H9 (cell line): Measurements from ENCODE around the gene MARCHF10. TPM values are rescaled to one million over a fixed set of nuclear protein-coding genes. Genes with fewer than 3 reads are reported as not detected.

Experiments
- DNase-seq: peaks from one replicate; pipeline ENCODE4 v3.0.0-alpha.2; 2017
- H2AFZ ChIP-seq: one replicate; pipeline ENCODE4 v1.6.1; 2013; ENCODE audit warnings: mild to moderate bottlenecking, low read length, control low read depth, moderate library complexity
- H2AK5ac ChIP-seq: 2 replicates; pipeline ENCODE4 v1.6.1; 2013; ENCODE audit warnings: low read length, control low read depth, mixed read lengths; ENCODE audit not compliant: insufficient read length
- H2BK120ac ChIP-seq: one replicate; pipeline ENCODE4 v1.6.1; 2013; ENCODE audit warnings: low read depth, mild to moderate bottlenecking, low read length, control low read depth, inconsistent platforms; ENCODE audit not compliant: poor library complexity, severe bottlenecking
- H2BK12ac ChIP-seq: 2 replicates; pipeline ENCODE4 v1.6.1; 2013; ENCODE audit warnings: low read length, control low read depth, mixed read lengths, low read depth; ENCODE audit not compliant: insufficient read length
- H2BK15ac ChIP-seq: 2 replicates; pipeline ENCODE4 v1.6.1; 2013; ENCODE audit warnings: low read depth, low read length, control low read depth
- H2BK20ac ChIP-seq: one replicate; pipeline ENCODE4 v1.6.1; 2013; ENCODE audit warnings: low read depth, mild to moderate bottlenecking, low read length, control low read depth, inconsistent platforms; ENCODE audit not compliant: poor library complexity, severe bottlenecking
- H2BK5ac ChIP-seq: 2 replicates; pipeline ENCODE4 v1.6.1; 2013; ENCODE audit warnings: low read length, control low read depth, mixed read lengths; ENCODE audit not compliant: insufficient read length
- H3K14ac ChIP-seq: 2 replicates; pipeline ENCODE4 v1.6.1; 2013; ENCODE audit warnings: low read length, control low read depth; ENCODE audit not compliant: insufficient read depth
- H3K18ac ChIP-seq: 2 replicates; pipeline ENCODE4 v1.6.1; 2013; ENCODE audit warnings: low read depth, mild to moderate bottlenecking, mixed read lengths, low read length, control low read depth; ENCODE audit not compliant: insufficient read length
- H3K23ac ChIP-seq: 2 replicates; pipeline ENCODE4 v1.6.1; 2013; ENCODE audit warnings: low read length, control low read depth, mixed read lengths, low read depth; ENCODE audit not compliant: insufficient read length
- H3K23me2 ChIP-seq: 2 replicates; pipeline ENCODE4 v1.6.1; 2013; ENCODE audit warnings: low read depth, mild to moderate bottlenecking, mixed read lengths, low read length, control low read depth; ENCODE audit not compliant: insufficient read length, poor library complexity, severe bottlenecking
- H3K27ac ChIP-seq: 2 replicates; pipeline ENCODE4 v1.5.1; 2013; ENCODE audit warnings: low read length, control low read depth, mixed read lengths, low read depth; ENCODE audit not compliant: insufficient read length
- H3K27me3 ChIP-seq: 2 replicates; pipeline ENCODE4 v1.6.1; 2013; ENCODE audit warnings: low read length, control low read depth, inconsistent platforms; ENCODE audit not compliant: insufficient read depth
- H3K4ac ChIP-seq: 2 replicates; pipeline ENCODE4 v1.6.1; 2013; ENCODE audit warnings: low read depth, mild to moderate bottlenecking, control low read depth, inconsistent platforms, low read length, moderate library complexity
- H3K4me1 ChIP-seq: 2 replicates; pipeline ENCODE4 v1.6.1; 2013; ENCODE audit warnings: low read length, control low read depth, inconsistent platforms; ENCODE audit not compliant: insufficient read depth
- H3K4me2 ChIP-seq: 2 replicates; pipeline ENCODE4 v1.6.1; 2013; ENCODE audit warnings: low read length, control low read depth, mixed read lengths; ENCODE audit not compliant: insufficient read length, insufficient read depth
- H3K56ac ChIP-seq: 2 replicates; pipeline ENCODE4 v1.6.1; 2013; ENCODE audit warnings: low read depth, mild to moderate bottlenecking, mixed read lengths, low read length, control low read depth; ENCODE audit not compliant: insufficient read length
- H3K79me1 ChIP-seq: 2 replicates; pipeline ENCODE4 v1.6.1; 2013; ENCODE audit warnings: low read depth, mild to moderate bottlenecking, moderate library complexity, low read length, control low read depth, inconsistent platforms; ENCODE audit not compliant: insufficient read depth, poor library complexity, severe bottlenecking
- H3K79me2 ChIP-seq: 2 replicates; pipeline ENCODE4 v1.6.1; 2013; ENCODE audit warnings: low read length, control low read depth, inconsistent platforms; ENCODE audit not compliant: insufficient read depth
- H3K9ac ChIP-seq: 2 replicates; pipeline ENCODE4 v1.6.1; 2013; ENCODE audit warnings: low read length, control low read depth, mixed read lengths; ENCODE audit not compliant: insufficient read length; ENCODE audit errors: extremely low read depth
- H3K9me3 ChIP-seq: one replicate; pipeline ENCODE4 v1.6.1; 2013; ENCODE audit warnings: low read depth, low read length, inconsistent platforms; ENCODE audit not compliant: control insufficient read depth
- H3T11ph ChIP-seq: one replicate; pipeline ENCODE4 v1.6.1; 2013; ENCODE audit warnings: mild to moderate bottlenecking, low read length, control low read depth, inconsistent platforms
- H4K20me1 ChIP-seq: one replicate; pipeline ENCODE4 v1.6.1; 2013; ENCODE audit not compliant: control insufficient read depth, insufficient read length, insufficient read depth
- H4K5ac ChIP-seq: 2 replicates; pipeline ENCODE4 v1.6.1; 2013; ENCODE audit warnings: low read depth, mild to moderate bottlenecking, mixed read lengths, low read length, control low read depth; ENCODE audit not compliant: insufficient read length
- H4K8ac ChIP-seq: replicated peaks from 2 replicates; pipeline ENCODE4 v1.6.1; 2013; ENCODE audit warnings: low read length, control low read depth, mixed read lengths, low read depth; ENCODE audit not compliant: insufficient read length
- H4K91ac ChIP-seq: 2 replicates; pipeline ENCODE4 v1.6.1; 2013; ENCODE audit warnings: low read depth, mild to moderate bottlenecking, moderate library complexity, mixed read lengths, low read length, control low read depth; ENCODE audit not compliant: insufficient read length
- H3K27ac Mint-ChIP-seq, 3 experiments: 2 replicates in 2 of 3; 3 replicates in 1 of 3; pipeline ENCODE4 v1.8.0; 2020 to 2021; ENCODE audit warnings: mixed read lengths in 3 of 3, mild to moderate bottlenecking in 1 of 3, moderate library complexity in 1 of 3
- H3K27me3 Mint-ChIP-seq: 2 replicates; pipeline ENCODE4 v1.8.0; 2021; ENCODE audit warnings: low read depth, mild to moderate bottlenecking, moderate library complexity, mixed read lengths
- H3K36me3 Mint-ChIP-seq, 3 experiments: 2 replicates in 2 of 3; 3 replicates in 1 of 3; pipeline ENCODE4 v1.8.0; 2020 to 2021; ENCODE audit warnings: low read depth in 3 of 3, mixed read lengths in 3 of 3; ENCODE audit not compliant: insufficient read depth in 1 of 3
- H3K4me1 Mint-ChIP-seq, 2 experiments: 2 replicates each; pipeline ENCODE4 v1.8.0; 2020; ENCODE audit warnings: mixed read lengths in 2 of 2
- H3K4me3 Mint-ChIP-seq, 2 experiments: 2 replicates in 1 of 2; 3 replicates in 1 of 2; pipeline ENCODE4 v1.8.0; 2020 to 2021; ENCODE audit warnings: mild to moderate bottlenecking in 2 of 2, mixed read lengths in 2 of 2, moderate library complexity in 1 of 2
- H3K9me3 Mint-ChIP-seq, 2 experiments: 2 replicates in 1 of 2; 3 replicates in 1 of 2; pipeline ENCODE4 v1.8.0; 2020; ENCODE audit warnings: mild to moderate bottlenecking in 2 of 2, mixed read lengths in 2 of 2, moderate library complexity in 1 of 2
- CTCF ChIP-seq: fragments of 200-600 bp; sonication (generic); conservative IDR thresholded peaks from 3 replicates; pipeline ENCODE4 v1.8.0; 2021; ENCODE audit warnings: antibody characterized with exemption, mild to moderate bottlenecking
- WGBS: extraction: QIAGEN DNeasy Blood & Tissue Kit; methylation state at CpG from one replicate; pipeline ENCODE4 v1.1.7; 2013; ENCODE audit warnings: missing lambda C conversion rate, low lambda C conversion rate, mixed read lengths; ENCODE audit not compliant: insufficient read length; ENCODE audit errors: extremely low coverage; 5-methylcytosine and 5-hydroxymethylcytosine counted together
- total RNA-seq: library from RNA; stranded (reverse); gene quantifications from 2 replicates; pipeline ENCODE4 v1.2.1, GENCODE V29; 2021

Gene MARCHF10
- total RNA-seq, 1 experiment from 2014 or later: not detected

- Histone ChIP-seq H3K23ac (no peak overlapping the region), H2BK15ac (no peak overlapping the region), H2AFZ (no peak overlapping the region), H2AK5ac (no peak overlapping the region), H2BK12ac (no peak overlapping the region), H3K4me2 (no peak overlapping the region), H3K27ac (no peak overlapping the region), H3K79me1 (no peaks in the 10 kb centered on the region), H4K8ac (no peak overlapping the region), H2BK5ac (no peak overlapping the region), H4K5ac (no peak overlapping the region), H3K14ac (no peak overlapping the region), H3T11ph (no peak overlapping the region), H3K56ac (no peak overlapping the region), H3K9ac (no peak overlapping the region), H4K20me1 (no peaks in the 10 kb centered on the region), H3K18ac (no peak overlapping the region), H3K9me3 (no peaks in the 10 kb centered on the region), H2BK20ac (no peak overlapping the region), H3K23me2 (peaks cover 3% of the 10 kb centered on the region), H4K91ac (no peak overlapping the region), H3K27me3 (no peaks in the 10 kb centered on the region), H3K79me2 (no peaks in the 10 kb centered on the region), H3K4ac (no peak overlapping the region), H3K4me1 (no peaks in the 10 kb centered on the region), H2BK120ac (no peak overlapping the region)
- H3K27ac Mint-ChIP-seq: no peak overlapping the region
- no peak for DNase-seq
- WGBS: no CpG with 5 or more reads among the region's 3 CpGs
- peaks cover 6% of the 10 kb centered on the region for H3K27me3 Mint-ChIP-seq
- H3K4me1 Mint-ChIP-seq: peaks cover 22 to 29% of the 10 kb centered on the region in 2 experiments
- TF ChIP-seq CTCF: no peak
- no peaks in the 10 kb centered on the region for H3K36me3 Mint-ChIP-seq
- no peaks in the 10 kb centered on the region for H3K9me3 Mint-ChIP-seq
- H3K4me3 Mint-ChIP-seq: no peak overlapping the region
Measured at GRCh38 chr17:62805234-62805633, 2.9 kb downstream of the MARCHF10 start.
